ENCODE data around the gene SEL1L3. TPM values are rescaled to one million over a fixed set of nuclear protein-coding genes. Genes with fewer than 3 reads are reported as not detected.

The SEL1L3 gene
- polyA plus RNA-seq, 1 of the 3 experiments (the other 2 are of a cell fraction) = 2.2 TPM

- Histone ChIP-seq H3K9ac (no peak overlapping the region), H3K79me2 (ENCODE audit: insufficient read depth) (no peaks in the 10 kb centered on the region), H3K4me1 (ENCODE audit: control insufficient read depth in 1 of 2, insufficient read depth in 2 of 2, low read depth in 1 of 2, low read length in 1 of 2) (no peaks in the 10 kb centered on the region), H3K27me3 (ENCODE audit: insufficient read depth) (no peaks in the 10 kb centered on the region; the same call in 1 of the 2 replicates), H3K36me3 (replicated peaks in 1 of 2; ENCODE audit: control insufficient read depth in 1 of 2, insufficient read depth in 2 of 2, low read length in 1 of 2) (no peaks in the 10 kb centered on the region), H3K9me2 (no peaks in the 10 kb centered on the region), H3K27ac (ENCODE audit: low read depth in 2 of 2, low read length in 1 of 2) (no peak overlapping the region), H3K4me3 (ENCODE audit: low read depth in 2 of 2, low read length in 1 of 2) (no peak overlapping the region), H3F3A (replicated peaks; ENCODE audit: insufficient read depth) (no peaks in the 10 kb centered on the region), H2AFZ (ENCODE audit: low read depth) (no peak overlapping the region), H3K9me3 (no peaks in the 10 kb centered on the region), H3K4me2 (no peak overlapping the region), H4K20me1 (ENCODE audit: insufficient read depth) (no peaks in the 10 kb centered on the region)
- WGBS (ENCODE audit: low lambda C conversion rate) = 60% methylated on average over 9 of the region's 9 CpGs
- POLR2A ChIA-PET = no interaction called here
- CTCF ChIA-PET = interaction anchor here (2.5 kb wide), 1 partner anchor 38 kb away, joined by 6 read pairs; no protein-coding TSS in a partner anchor
- TF ChIP-seq SMC3 (IDR thresholded peaks at IDR 0.05; ENCODE audit: low read depth, low read length) = no peak
- no peak for TF ChIP-seq GATA2 (CRISPR knock-in tag; IDR thresholded peaks at IDR 0.05)
- no peak for TF ChIP-seq YY1 (IDR thresholded peaks at IDR 0.05; ENCODE audit: low read depth)
- no peak for TF ChIP-seq GABPA (IDR thresholded peaks at IDR 0.05; ENCODE audit: low read depth)
- TF ChIP-seq RFX5 (IDR thresholded peaks at IDR 0.05; ENCODE audit: low read length) = no peak
- DNase-seq = no peak
These were observed 133.2 kb downstream of the SEL1L3 start for GRCh38 chr4:25729564-25729963.

GRCh38 chr4:25728886-25729285 is 133.9 kb downstream of the SEL1L3 start:
- Histone ChIP-seq H3K79me2 (ENCODE audit: insufficient read depth) (no peaks in the 10 kb centered on the region), H3K9ac (no peak overlapping the region), H4K20me1 (ENCODE audit: insufficient read depth) (no peaks in the 10 kb centered on the region), H3K36me3 (replicated peaks in 1 of 2; ENCODE audit: control insufficient read depth in 1 of 2, insufficient read depth in 2 of 2, low read length in 1 of 2) (no peaks in the 10 kb centered on the region), H3F3A (replicated peaks; ENCODE audit: insufficient read depth) (no peaks in the 10 kb centered on the region), H3K4me2 (no peak overlapping the region), H2AFZ (ENCODE audit: low read depth) (no peak overlapping the region), H3K4me1 (ENCODE audit: control insufficient read depth in 1 of 2, insufficient read depth in 2 of 2, low read depth in 1 of 2, low read length in 1 of 2) (no peaks in the 10 kb centered on the region), H3K27me3 (ENCODE audit: insufficient read depth) (no peaks in the 10 kb centered on the region; the same call in 1 of the 2 replicates), H3K9me2 (no peaks in the 10 kb centered on the region), H3K4me3 (ENCODE audit: low read depth in 2 of 2, low read length in 1 of 2) (no peak overlapping the region), H3K27ac (ENCODE audit: low read depth in 2 of 2, low read length in 1 of 2) (no peak overlapping the region), H3K9me3 (no peaks in the 10 kb centered on the region)
- POLR2A ChIA-PET = no interaction called here
- no peak for DNase-seq
- TF ChIP-seq, protein P1, sequence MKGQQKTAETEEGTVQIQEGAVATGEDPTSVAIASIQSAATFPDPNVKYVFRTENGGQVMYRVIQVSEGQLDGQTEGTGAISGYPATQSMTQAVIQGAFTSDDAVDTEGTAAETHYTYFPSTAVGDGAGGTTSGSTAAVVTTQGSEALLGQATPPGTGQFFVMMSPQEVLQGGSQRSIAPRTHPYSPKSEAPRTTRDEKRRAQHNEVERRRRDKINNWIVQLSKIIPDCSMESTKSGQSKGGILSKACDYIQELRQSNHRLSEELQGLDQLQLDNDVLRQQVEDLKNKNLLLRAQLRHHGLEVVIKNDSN (IDR thresholded peaks at IDR 0.05; ENCODE audit: borderline replicate concordance, low read depth) = no peak
- TF ChIP-seq FOXJ3 (CRISPR knock-in tag; IDR thresholded peaks at IDR 0.05) (no peak), SIN3A (IDR thresholded peaks at IDR 0.05; ENCODE audit: borderline replicate concordance, low read depth, low read length) (no peak), JUND (IDR thresholded peaks at IDR 0.05) (no peak), EP300 (IDR thresholded peaks at IDR 0.05; ENCODE audit: borderline replicate concordance in 1 of 2, low read depth in 1 of 2, low read length in 1 of 2) (no peak), MXI1 (IDR thresholded peaks at IDR 0.05; ENCODE audit: low read depth, low read length) (no peak), POLR2AphosphoS5 (IDR thresholded peaks at IDR 0.05; ENCODE audit: low read depth, low read length) (no peak), RAD21 (IDR thresholded peaks at IDR 0.05; ENCODE audit: low read length) (no peak), ZBTB33 (IDR thresholded peaks at IDR 0.05; ENCODE audit: borderline replicate concordance, low read depth) (no peak), CTCF (IDR thresholded peaks at IDR 0.05) (no peak), GATA2 (CRISPR knock-in tag; IDR thresholded peaks at IDR 0.05) (no peak), MEF2A (IDR thresholded peaks at IDR 0.05; ENCODE audit: borderline replicate concordance, low read depth) (no peak), TCF12 (IDR thresholded peaks at IDR 0.05) (no peak), EZH2phosphoT487 (IDR thresholded peaks at IDR 0.05; ENCODE audit: borderline replicate concordance, low read depth) (no peak), SMC3 (IDR thresholded peaks at IDR 0.05; ENCODE audit: low read depth, low read length) (no peak), GABPA (IDR thresholded peaks at IDR 0.05; ENCODE audit: low read depth) (no peak)
- TF ChIP-seq, protein P2, sequence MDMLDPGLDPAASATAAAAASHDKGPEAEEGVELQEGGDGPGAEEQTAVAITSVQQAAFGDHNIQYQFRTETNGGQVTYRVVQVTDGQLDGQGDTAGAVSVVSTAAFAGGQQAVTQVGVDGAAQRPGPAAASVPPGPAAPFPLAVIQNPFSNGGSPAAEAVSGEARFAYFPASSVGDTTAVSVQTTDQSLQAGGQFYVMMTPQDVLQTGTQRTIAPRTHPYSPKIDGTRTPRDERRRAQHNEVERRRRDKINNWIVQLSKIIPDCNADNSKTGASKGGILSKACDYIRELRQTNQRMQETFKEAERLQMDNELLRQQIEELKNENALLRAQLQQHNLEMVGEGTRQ (IDR thresholded peaks at IDR 0.05; ENCODE audit: borderline replicate concordance, low read depth, low read length) = no peak
- WGBS (ENCODE audit: low lambda C conversion rate) = 6% methylated on average over 3 of the region's 3 CpGs
- CTCF ChIA-PET = interaction anchor here (2.5 kb wide), 1 partner anchor 39 kb away, joined by 6 read pairs; no protein-coding TSS in a partner anchor
